GM21390 (cell line): ENCODE results near the gene MUC12.

Source experiments
- ATAC-seq: cut with Tn5 transposase; IDR thresholded peaks from one replicate; pipeline ENCODE4 v1.9.1; 2021; ENCODE audit not compliant: unreplicated experiment

The MUC12 gene

GRCh38 chr7:100952641-100953040 is 16.7 kb upstream of the MUC12 start:
- no peak for ATAC-seq

GRCh38 chr7:100957832-100958421 is 11.4 kb upstream of the MUC12 start:
- ATAC-seq, result no peak

GRCh38 chr7:100959894-100960293 is 9.5 kb upstream of the MUC12 start:
- ATAC-seq, result no peak

- no peak for ATAC-seq
Measured at GRCh38 chr7:100962537-100962936, 6.8 kb upstream of the MUC12 start.

GRCh38 chr7:100963386-100963785 is 6.0 kb upstream of the MUC12 start:
- no peak for ATAC-seq

GRCh38 chr7:100963874-100964273 is 5.5 kb upstream of the MUC12 start:
- ATAC-seq, result no peak

GRCh38 chr7:100964630-100965029 is 4.7 kb upstream of the MUC12 start:
- no peak for ATAC-seq

- ATAC-seq, result no peak
Measured at GRCh38 chr7:100965045-100965722, 4.2 kb upstream of the MUC12 start.

GRCh38 chr7:100965723-100966541 is 3.4 kb upstream of the MUC12 start:
- no peak for ATAC-seq

GRCh38 chr7:100966542-100967291 is 2.6 kb upstream of the MUC12 start:
- no peak for ATAC-seq

- ATAC-seq, result no peak
Measured at GRCh38 chr7:100967292-100967863, 2.0 kb upstream of the MUC12 start.

- no peak for ATAC-seq
Measured at GRCh38 chr7:100968031-100968430, 1.3 kb upstream of the MUC12 start.

GRCh38 chr7:100968650-100969049 is 715 bp upstream of the MUC12 start:
- ATAC-seq, result no peak

GRCh38 chr7:100971111-100972001 is 2.0 kb downstream of the MUC12 start:
- ATAC-seq, result no peak

GRCh38 chr7:100972002-100972347 is 2.6 kb downstream of the MUC12 start:
- no peak for ATAC-seq

- no peak for ATAC-seq
Measured at GRCh38 chr7:100974021-100974420, 4.7 kb downstream of the MUC12 start.

GRCh38 chr7:100975371-100975821 is 6.0 kb downstream of the MUC12 start:
- no peak for ATAC-seq

GRCh38 chr7:100978300-100978699 is 8.9 kb downstream of the MUC12 start:
- no peak for ATAC-seq

- no peak for ATAC-seq
Measured at GRCh38 chr7:100983451-100984187, 14.3 kb downstream of the MUC12 start.
